Measurements from ENCODE around the gene MSMO1.
"Not testable (repeated sequence)": the region's sequence is repeated elsewhere in the genome, so short reads cannot be mapped to it uniquely, and the experiment has no call there.

Gene MSMO1

GRCh38 chr4:165324918-165325304 is 2.6 kb upstream of the MSMO1 start:
- no peak for DNase-seq

- DNase-seq = no peak
These were observed 1.5 kb upstream of the MSMO1 start for GRCh38 chr4:165325732-165326512.

GRCh38 chr4:165326831-165327210 is 648 bp upstream of the MSMO1 start:
- DNase-seq = peak in 1 of 2 donors; percentile 33

GRCh38 chr4:165328101-165328425 is 594 bp downstream of the MSMO1 start:
- no peak for DNase-seq

- DNase-seq = no peak
These were observed 1.2 kb downstream of the MSMO1 start for GRCh38 chr4:165328708-165329107.

GRCh38 chr4:165330071-165330470 is 2.6 kb downstream of the MSMO1 start:
- no peak for DNase-seq

- DNase-seq = no peak
These were observed 3.2 kb downstream of the MSMO1 start for GRCh38 chr4:165330666-165331065.

- no peak for DNase-seq
These were observed 3.9 kb downstream of the MSMO1 start for GRCh38 chr4:165331359-165331758.

- no peak for DNase-seq
These were observed 4.4 kb downstream of the MSMO1 start for GRCh38 chr4:165331823-165332222.

- no peak for DNase-seq
These were observed 5.0 kb downstream of the MSMO1 start for GRCh38 chr4:165332502-165332901.

GRCh38 chr4:165335163-165335703 is 7.8 kb downstream of the MSMO1 start:
- DNase-seq = no peak

GRCh38 chr4:165336743-165337142 is 9.3 kb downstream of the MSMO1 start:
- DNase-seq = no peak

- not testable (repeated sequence) for DNase-seq
These were observed 14.9 kb downstream of the MSMO1 start for GRCh38 chr4:165342340-165342739.

- peak in 1 of 2 donors; percentile 29 for DNase-seq
These were observed 16.1 kb downstream of the MSMO1 start for GRCh38 chr4:165343353-165344191.

GRCh38 chr4:165345666-165346417 is 18.4 kb downstream of the MSMO1 start:
- no peak for DNase-seq

GRCh38 chr4:165347647-165348569 is 20.4 kb downstream of the MSMO1 start:
- no peak for DNase-seq

GRCh38 chr4:165351359-165352130 is 24.1 kb downstream of the MSMO1 start:
- no peak for DNase-seq

GRCh38 chr4:165355900-165356300 is 28.4 kb downstream of the MSMO1 start:
- DNase-seq = no peak

GRCh38 chr4:165359506-165359905 is 32.0 kb downstream of the MSMO1 start:
- DNase-seq = no peak

- no peak for DNase-seq
These were observed 32.7 kb downstream of the MSMO1 start for GRCh38 chr4:165360041-165360695.

Measured in CD4-positive, alpha-beta T cell treated with Interleukin-1 beta for 1 hour (primary cell).